SK-N-SH treated with all-trans-retinoic acid at 6 μM for 48 hours (cell line): ENCODE measurements around the gene BAIAP2L1.

Source experiments
- ATAC-seq: fragments of 200-7000 bp; cut with Tn5 transposase; 3 replicates; pipeline ENCODE4 v1.9.1; 2020; ENCODE audit warnings: mild to moderate bottlenecking, moderate library complexity
- ARNTL ChIP-seq: fragments of 450-650 bp; formaldehyde crosslinking; IDR thresholded peaks from 2 replicates; pipeline ENCODE4 v1.5.0; 2020; ENCODE audit warnings: low read depth, mild to moderate bottlenecking, moderate library complexity, borderline replicate concordance
- BACH2 ChIP-seq: fragments of 250-450 bp; sonication (Bioruptor Pico); IDR thresholded peaks from 2 replicates; pipeline ENCODE4 v1.9.0; 2021; ENCODE audit warnings: mild to moderate bottlenecking, borderline replicate concordance
- CREB5 ChIP-seq: fragments of 250-450 bp; sonication (Bioruptor Pico); IDR thresholded peaks from 2 replicates; pipeline ENCODE4 v1.5.1; 2020; ENCODE audit warnings: low read depth, mild to moderate bottlenecking, moderate library complexity
- CSDC2 ChIP-seq: fragments of 250-450 bp; sonication (Bioruptor Pico); IDR thresholded peaks from 2 replicates; pipeline ENCODE4 v1.5.0; 2020; ENCODE audit warnings: mild to moderate bottlenecking, moderate library complexity
- ESRRG ChIP-seq: fragments of 250-450 bp; sonication (Bioruptor Pico); IDR thresholded peaks from 2 replicates; pipeline ENCODE4 v1.6.1; 2021; ENCODE audit warnings: mild to moderate bottlenecking
- GLIS3 ChIP-seq: fragments of 250-450 bp; sonication (Bioruptor Pico); IDR thresholded peaks from 2 replicates; pipeline ENCODE4 v1.5.0; 2020; ENCODE audit warnings: mild to moderate bottlenecking, moderate library complexity
- ISL1 ChIP-seq: fragments of 250-450 bp; sonication (Bioruptor Pico); IDR thresholded peaks from 2 replicates; pipeline ENCODE4 v2.1.2; 2022; ENCODE audit warnings: mild to moderate bottlenecking, moderate library complexity
- OSR1 ChIP-seq: fragments of 250-450 bp; sonication (Bioruptor Pico); IDR thresholded peaks from 2 replicates; pipeline ENCODE4 v1.8.0; 2022; ENCODE audit warnings: moderate library complexity, mild to moderate bottlenecking, inconsistent platforms
- PATZ1 ChIP-seq: fragments of 250-450 bp; sonication (Bioruptor Pico); IDR thresholded peaks from 2 replicates; pipeline ENCODE4 v1.8.0; 2020; ENCODE audit warnings: mild to moderate bottlenecking, moderate library complexity, borderline replicate concordance
- POU6F1 ChIP-seq: fragments of 250-450 bp; sonication (Bioruptor Pico); IDR thresholded peaks from 2 replicates; pipeline ENCODE4 v1.8.0; 2021; ENCODE audit warnings: low read depth, mild to moderate bottlenecking, moderate library complexity, borderline replicate concordance
- PPARA ChIP-seq: fragments of 250-450 bp; sonication (Bioruptor Pico); IDR thresholded peaks from 2 replicates; pipeline ENCODE4 v1.5.0; 2020; ENCODE audit warnings: mild to moderate bottlenecking, borderline replicate concordance
- RARB ChIP-seq: fragments of 250-450 bp; sonication (Bioruptor Pico); IDR thresholded peaks from 2 replicates; pipeline ENCODE4 v1.8.0; 2021; ENCODE audit warnings: mild to moderate bottlenecking, moderate library complexity
- SNAI2 ChIP-seq: fragments of 250-450 bp; sonication (Bioruptor Pico); IDR thresholded peaks from 2 replicates; pipeline ENCODE4 v1.5.0; 2020; ENCODE audit warnings: mild to moderate bottlenecking, moderate library complexity
- TCF4 ChIP-seq: fragments of 250-450 bp; sonication (Bioruptor Pico); IDR thresholded peaks from 2 replicates; pipeline ENCODE4 v1.8.0; 2021; ENCODE audit warnings: mild to moderate bottlenecking, moderate library complexity, borderline replicate concordance
- TOX ChIP-seq: fragments of 250-450 bp; sonication (Bioruptor Pico); IDR thresholded peaks from 2 replicates; pipeline ENCODE4 v1.8.0; 2021; ENCODE audit warnings: mild to moderate bottlenecking, moderate library complexity, borderline replicate concordance
- TSHZ2 ChIP-seq: fragments of 250-450 bp; sonication (Bioruptor Pico); IDR thresholded peaks from 2 replicates; pipeline ENCODE4 v1.5.0; 2020; ENCODE audit warnings: mild to moderate bottlenecking, moderate library complexity
- ZFP3 ChIP-seq: fragments of 250-450 bp; sonication (Bioruptor Pico); IDR thresholded peaks from 2 replicates; pipeline ENCODE4 v1.5.0; 2020; ENCODE audit warnings: mild to moderate bottlenecking, moderate library complexity
- ZFP30 ChIP-seq: fragments of 450-650 bp; formaldehyde crosslinking; IDR thresholded peaks from 2 replicates; pipeline ENCODE4 v1.5.0; 2022; ENCODE audit warnings: mild to moderate bottlenecking, moderate library complexity
- ZNF565 ChIP-seq: fragments of 450-650 bp; formaldehyde crosslinking; conservative IDR thresholded peaks from 2 replicates; pipeline ENCODE4 v1.5.0; 2020; ENCODE audit warnings: low read depth, mild to moderate bottlenecking, moderate library complexity
- ZNF70 ChIP-seq: fragments of 450-650 bp; formaldehyde crosslinking; IDR thresholded peaks from 2 replicates; pipeline ENCODE4 v1.5.0; 2020; ENCODE audit warnings: mild to moderate bottlenecking, moderate library complexity

BAIAP2L1 gene

DNA sequence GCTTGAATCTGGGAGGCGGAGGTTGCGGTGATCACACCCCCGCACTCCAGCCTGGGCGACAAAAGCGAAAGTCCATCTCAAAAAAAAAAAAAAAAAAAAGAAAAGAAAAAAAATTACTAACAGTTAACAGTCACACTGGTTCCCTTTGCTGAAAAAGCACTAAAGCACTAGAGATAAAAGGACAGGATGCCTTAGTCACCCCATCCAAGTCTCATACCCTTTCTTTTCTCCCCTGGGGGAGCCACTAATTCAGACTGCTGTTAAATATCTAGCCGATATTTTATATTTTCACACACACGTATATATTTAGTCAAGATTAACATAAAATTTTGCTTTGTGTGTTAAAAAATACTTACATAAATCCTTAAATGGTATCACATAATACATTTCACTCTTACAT, 25.2 kb downstream of the BAIAP2L1 start:
- TF ChIP-seq OSR1 = no peak
- TF ChIP-seq ISL1 = no peak
- TF ChIP-seq BACH2 (CRISPR knock-in tag) = no peak
- no peak for TF ChIP-seq POU6F1 (CRISPR knock-in tag)
- no peak for TF ChIP-seq ESRRG (CRISPR knock-in tag)
- no peak for TF ChIP-seq RARB (CRISPR knock-in tag)
- no peak for ATAC-seq

GRCh38 chr7:98374285-98374680, 26.6 kb downstream of the BAIAP2L1 start:
- ATAC-seq = no peak
- no peak for TF ChIP-seq GLIS3 (CRISPR knock-in tag)
- TF ChIP-seq ZNF565 (CRISPR knock-in tag) = no peak
- TF ChIP-seq TCF4 (CRISPR knock-in tag) = no peak
- TF ChIP-seq CSDC2 = no peak
- TF ChIP-seq ARNTL (CRISPR knock-in tag) = no peak
- TF ChIP-seq TOX (CRISPR knock-in tag) = no peak
- TF ChIP-seq ISL1 = no peak
- no peak for TF ChIP-seq CREB5 (CRISPR knock-in tag)
- TF ChIP-seq PPARA = no peak
- TF ChIP-seq SNAI2 (CRISPR knock-in tag) = no peak

GRCh38 chr7:98372993-98373392, 27.9 kb downstream of the BAIAP2L1 start:
- no peak for TF ChIP-seq TSHZ2 (CRISPR knock-in tag)
- TF ChIP-seq ZFP30 (CRISPR knock-in tag) = no peak
- no peak for TF ChIP-seq CREB5 (CRISPR knock-in tag)
- peak; percentile 14; the same call in 2 of the 3 replicates for ATAC-seq

- TF ChIP-seq ARNTL (CRISPR knock-in tag) = no peak
- no peak for TF ChIP-seq GLIS3 (CRISPR knock-in tag)
- TF ChIP-seq ZFP3 (CRISPR knock-in tag) = no peak
- TF ChIP-seq OSR1 = no peak
- no peak for TF ChIP-seq TSHZ2 (CRISPR knock-in tag)
- no peak for TF ChIP-seq SNAI2 (CRISPR knock-in tag)
- TF ChIP-seq PATZ1 (CRISPR knock-in tag) = no peak
- TF ChIP-seq ZNF70 = no peak
- no peak for TF ChIP-seq CREB5 (CRISPR knock-in tag)
- no peak for TF ChIP-seq POU6F1 (CRISPR knock-in tag)
- TF ChIP-seq TCF4 (CRISPR knock-in tag) = no peak
- TF ChIP-seq BACH2 (CRISPR knock-in tag) = no peak
- TF ChIP-seq TOX (CRISPR knock-in tag) = no peak
- no peak for TF ChIP-seq ESRRG (CRISPR knock-in tag)
- TF ChIP-seq ZFP30 (CRISPR knock-in tag) = no peak
- TF ChIP-seq ISL1 = no peak
- TF ChIP-seq ZNF565 (CRISPR knock-in tag) = no peak
- no peak for ATAC-seq
Observed at GRCh38 chr7:98369726-98370125, 31.2 kb downstream of the BAIAP2L1 start.
